NCI-H2196 (cell line): ENCODE results near the gene SLC25A46.
"Not testable (repeated sequence)": the region's sequence is repeated elsewhere in the genome, so short reads cannot be mapped to it uniquely, and the experiment has no call there.

Experiments
- DNase-seq: peaks from one replicate; lab custom pipeline; 2025; ENCODE audit not compliant: unreplicated experiment; lab: John Stamatoyannopoulos, UW

The SLC25A46 gene

GRCh38 chr5:110738812-110739651 is at the start of gene SLC25A46:
SLC25A46 (plus strand) TSS chr5:110739007; CDS start chr5:110739120, 113 bp downstream.
- peak; percentile 84 for DNase-seq

- DNase-seq: not testable (repeated sequence)
Measured at GRCh38 chr5:110690587-110690986, 48.2 kb upstream of the SLC25A46 start.

GRCh38 chr5:110692669-110693068 is 46.1 kb upstream of the SLC25A46 start:
- DNase-seq: not testable (repeated sequence)

- DNase-seq: no peak
Measured at GRCh38 chr5:110702300-110702699, 36.5 kb upstream of the SLC25A46 start.

- DNase-seq: no peak
Measured at GRCh38 chr5:110702704-110703103, 36.1 kb upstream of the SLC25A46 start.

- DNase-seq: no peak
Measured at GRCh38 chr5:110703481-110703880, 35.3 kb upstream of the SLC25A46 start.

- no peak for DNase-seq
Measured at GRCh38 chr5:110705349-110705748, 33.5 kb upstream of the SLC25A46 start.

GRCh38 chr5:110707260-110707844 is 31.5 kb upstream of the SLC25A46 start:
- no peak for DNase-seq

GRCh38 chr5:110716247-110717245 is 22.3 kb upstream of the SLC25A46 start:
- DNase-seq: no peak

GRCh38 chr5:110718311-110718710 is 20.5 kb upstream of the SLC25A46 start:
- DNase-seq: no peak

GRCh38 chr5:110726249-110727024 is 12.4 kb upstream of the SLC25A46 start, which contains the start of gene TMEM232:
TMEM232 (minus strand) TSS chr5:110726671; CDS start chr5:110667352, 59,319 bp downstream.
- peak; percentile 84 for DNase-seq

GRCh38 chr5:110727025-110727314 is 11.8 kb upstream of the SLC25A46 start:
- DNase-seq: no peak

GRCh38 chr5:110731499-110731898 is 7.3 kb upstream of the SLC25A46 start:
- DNase-seq: not testable (repeated sequence)

- DNase-seq: no peak
Measured at GRCh38 chr5:110734101-110734500, 4.7 kb upstream of the SLC25A46 start.

GRCh38 chr5:110735556-110735955 is 3.3 kb upstream of the SLC25A46 start:
- DNase-seq: no peak

- no peak for DNase-seq
Measured at GRCh38 chr5:110736753-110737152, 2.1 kb upstream of the SLC25A46 start.

GRCh38 chr5:110738503-110738811 is 350 bp upstream of the SLC25A46 start:
- DNase-seq: no peak

GRCh38 chr5:110751902-110752762 is 13.3 kb downstream of the SLC25A46 start:
- DNase-seq: no peak

GRCh38 chr5:110752953-110753352 is 14.1 kb downstream of the SLC25A46 start:
- no peak for DNase-seq

GRCh38 chr5:110753600-110753999 is 14.8 kb downstream of the SLC25A46 start:
- DNase-seq: no peak
